Loucy (cell line): ENCODE data around the gene PAQR4.

Experiments
- H2AFZ ChIP-seq: fragments of 200-600 bp; sonication (generic); 2 replicates; pipeline ENCODE4 v1.6.0; 2016; ENCODE audit warnings: antibody characterized with exemption, mild to moderate bottlenecking, low read length, moderate library complexity
- H3F3A ChIP-seq: fragments of 200-600 bp; 2 replicates; pipeline ENCODE4 v1.6.0; 2016; ENCODE audit warnings: antibody characterized with exemption, low read depth, mild to moderate bottlenecking
- H3K27me3 ChIP-seq: fragments of 200-600 bp; sonication (generic); 2 replicates; pipeline ENCODE4 v1.6.1; 2014; ENCODE audit warnings: low read length, mild to moderate bottlenecking; ENCODE audit not compliant: insufficient read depth, poor library complexity, severe bottlenecking
- H3K36me3 ChIP-seq: fragments of 200-600 bp; sonication (generic); 2 replicates; pipeline ENCODE4 v1.6.1; 2016; ENCODE audit warnings: low read length; ENCODE audit not compliant: insufficient read depth
- H3K4me1 ChIP-seq: fragments of 200-600 bp; sonication (generic); 2 replicates; pipeline ENCODE4 v1.5.1; 2014; ENCODE audit warnings: low read length, mild to moderate bottlenecking; ENCODE audit not compliant: insufficient read depth, poor library complexity, severe bottlenecking
- H3K4me2 ChIP-seq: fragments of 200-600 bp; sonication (generic); 2 replicates; pipeline ENCODE4 v1.6.0; 2014; ENCODE audit warnings: antibody characterized with exemption, low read length, low read depth, mild to moderate bottlenecking; ENCODE audit not compliant: poor library complexity, severe bottlenecking
- H3K4me3 ChIP-seq: fragments of 200-600 bp; sonication (generic); 2 replicates; pipeline ENCODE4 v1.5.1; 2014; ENCODE audit warnings: low read length, mild to moderate bottlenecking, mixed read lengths; ENCODE audit not compliant: poor library complexity, severe bottlenecking
- H3K79me2 ChIP-seq: fragments of 200-600 bp; sonication (generic); 2 replicates; pipeline ENCODE4 v1.6.1; 2014; ENCODE audit warnings: low read length; ENCODE audit not compliant: insufficient read depth
- H3K9ac ChIP-seq: fragments of 200-600 bp; sonication (generic); 2 replicates; pipeline ENCODE4 v1.6.0; 2014; ENCODE audit warnings: mild to moderate bottlenecking, low read depth, low read length, moderate library complexity; ENCODE audit not compliant: poor library complexity, severe bottlenecking
- H3K9me2 ChIP-seq: fragments of 200-600 bp; sonication (generic); replicated peaks from 2 replicates; pipeline ENCODE4 v1.6.1; 2016; ENCODE audit warnings: low read depth, low read length, mixed read lengths
- H3K9me3 ChIP-seq: fragments of 200-600 bp; sonication (generic); 2 replicates; pipeline ENCODE4 v1.6.1; 2014; ENCODE audit warnings: mild to moderate bottlenecking, antibody characterized with exemption, low read length, low read depth; ENCODE audit not compliant: insufficient read depth
- H4K20me1 ChIP-seq: fragments of 200-600 bp; sonication (generic); 2 replicates; pipeline ENCODE4 v1.6.0; 2014; ENCODE audit warnings: antibody characterized with exemption, low read length, mild to moderate bottlenecking; ENCODE audit not compliant: insufficient read depth, poor library complexity, severe bottlenecking
- EZH2phosphoT487 ChIP-seq: fragments of 200-600 bp; IDR thresholded peaks from 2 replicates; pipeline ENCODE4 v1.6.1; 2018; ENCODE audit warnings: antibody characterized with exemption, mild to moderate bottlenecking, moderate library complexity, borderline replicate concordance
- TF ChIP-seq, protein P1 (sequence below): fragments of 200-600 bp; sonication (generic); conservative IDR thresholded peaks from 2 replicates; pipeline ENCODE4 v1.5.1; 2014; ENCODE audit warnings: mild to moderate bottlenecking, antibody characterized with exemption, low read length

Gene PAQR4

DNA sequence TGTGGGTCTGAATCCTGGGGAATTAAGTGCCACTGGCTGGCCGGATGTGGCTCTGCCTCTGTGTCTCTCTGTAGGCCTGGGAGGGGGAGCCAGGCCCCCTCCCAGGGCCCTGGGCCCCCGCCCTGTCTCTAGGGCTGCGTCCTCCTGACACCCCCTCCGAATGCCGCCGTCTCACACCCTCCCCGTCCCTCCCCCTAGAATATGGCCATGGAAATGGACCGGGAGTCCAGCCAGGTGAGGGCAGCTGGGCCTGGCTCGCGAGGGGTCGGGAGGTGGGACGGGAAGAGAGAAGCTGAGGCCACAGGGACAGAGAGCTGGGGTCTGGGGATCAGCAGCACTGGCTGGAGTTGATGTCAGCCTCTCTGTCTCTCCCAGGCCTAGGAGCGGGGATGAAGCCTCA, 27.1 kb downstream of the PAQR4 start:
- H3K27me3 ChIP-seq: no peaks in the 10 kb centered on the region

DNA sequence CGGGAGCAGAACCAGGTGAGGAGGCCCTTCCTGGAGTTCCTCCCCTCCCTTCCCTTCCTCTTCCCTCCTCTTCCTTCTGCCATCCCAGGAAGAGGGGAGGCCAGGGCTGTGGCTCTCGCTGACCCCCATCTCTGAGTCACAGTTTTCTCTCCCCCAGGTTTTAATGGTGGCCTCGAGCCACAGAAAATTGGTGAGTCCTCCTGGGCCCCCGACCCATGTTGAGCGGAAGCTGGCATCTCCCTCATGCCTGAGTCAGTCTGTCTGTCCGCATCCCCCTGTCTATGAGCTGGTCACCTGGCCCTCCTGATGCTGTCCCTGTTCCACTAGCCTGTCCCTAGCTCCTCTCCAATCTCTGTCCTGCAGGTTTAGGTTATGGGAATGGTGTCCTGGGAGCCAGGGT, 30.8 kb downstream of the PAQR4 start:
- no peak overlapping the region for H3K4me3 ChIP-seq
- H3K4me2 ChIP-seq: no peak overlapping the region
- TF ChIP-seq, protein P1, sequence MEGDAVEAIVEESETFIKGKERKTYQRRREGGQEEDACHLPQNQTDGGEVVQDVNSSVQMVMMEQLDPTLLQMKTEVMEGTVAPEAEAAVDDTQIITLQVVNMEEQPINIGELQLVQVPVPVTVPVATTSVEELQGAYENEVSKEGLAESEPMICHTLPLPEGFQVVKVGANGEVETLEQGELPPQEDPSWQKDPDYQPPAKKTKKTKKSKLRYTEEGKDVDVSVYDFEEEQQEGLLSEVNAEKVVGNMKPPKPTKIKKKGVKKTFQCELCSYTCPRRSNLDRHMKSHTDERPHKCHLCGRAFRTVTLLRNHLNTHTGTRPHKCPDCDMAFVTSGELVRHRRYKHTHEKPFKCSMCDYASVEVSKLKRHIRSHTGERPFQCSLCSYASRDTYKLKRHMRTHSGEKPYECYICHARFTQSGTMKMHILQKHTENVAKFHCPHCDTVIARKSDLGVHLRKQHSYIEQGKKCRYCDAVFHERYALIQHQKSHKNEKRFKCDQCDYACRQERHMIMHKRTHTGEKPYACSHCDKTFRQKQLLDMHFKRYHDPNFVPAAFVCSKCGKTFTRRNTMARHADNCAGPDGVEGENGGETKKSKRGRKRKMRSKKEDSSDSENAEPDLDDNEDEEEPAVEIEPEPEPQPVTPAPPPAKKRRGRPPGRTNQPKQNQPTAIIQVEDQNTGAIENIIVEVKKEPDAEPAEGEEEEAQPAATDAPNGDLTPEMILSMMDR: no peak
- TF ChIP-seq EZH2phosphoT487: no peak
- H3K9me2 ChIP-seq: no peaks in the 10 kb centered on the region
- no peaks in the 10 kb centered on the region for H3F3A ChIP-seq
- H3K4me1 ChIP-seq: peaks cover 2% of the 10 kb centered on the region
- no peaks in the 10 kb centered on the region for H3K27me3 ChIP-seq
- H3K36me3 ChIP-seq: no peaks in the 10 kb centered on the region
- H2AFZ ChIP-seq: no peak overlapping the region
- H4K20me1 ChIP-seq: no peaks in the 10 kb centered on the region
- no peak overlapping the region for H3K9ac ChIP-seq
- no peaks in the 10 kb centered on the region for H3K79me2 ChIP-seq
- H3K9me3 ChIP-seq: no peaks in the 10 kb centered on the region

More for the DNA sequence above, 27.1 kb downstream of the PAQR4 start:
- H3K4me1 ChIP-seq: no peaks in the 10 kb centered on the region
- H3F3A ChIP-seq: no peaks in the 10 kb centered on the region
- H3K36me3 ChIP-seq: no peaks in the 10 kb centered on the region
- H3K9me3 ChIP-seq: no peaks in the 10 kb centered on the region
- TF ChIP-seq EZH2phosphoT487: no peak
- TF ChIP-seq, protein P1: no peak
- no peaks in the 10 kb centered on the region for H3K9me2 ChIP-seq
- no peak overlapping the region for H3K9ac ChIP-seq
- no peaks in the 10 kb centered on the region for H4K20me1 ChIP-seq
- no peak overlapping the region for H2AFZ ChIP-seq
- no peaks in the 10 kb centered on the region for H3K79me2 ChIP-seq
- H3K4me2 ChIP-seq: no peak overlapping the region
- no peak overlapping the region for H3K4me3 ChIP-seq

DNA sequence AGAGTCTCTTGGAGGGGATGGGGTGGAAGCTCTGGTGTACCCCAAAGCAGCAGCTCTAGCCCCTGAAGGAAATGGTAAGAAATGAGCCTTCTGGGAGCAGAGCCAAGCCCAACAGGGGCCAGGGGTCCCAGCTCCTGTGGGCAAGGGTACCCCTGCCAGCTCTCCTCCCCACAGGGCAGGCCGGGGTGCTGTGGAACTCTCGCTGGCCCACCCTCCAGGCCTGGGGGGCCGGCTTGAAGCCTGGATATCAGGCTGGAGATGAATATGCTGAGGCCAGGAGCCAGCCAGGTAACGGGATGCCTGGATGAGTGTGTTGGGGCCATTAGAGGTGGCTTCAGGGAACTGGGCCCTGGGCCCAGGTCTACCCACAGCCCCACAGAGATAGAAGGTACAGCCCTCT, 31.4 kb downstream of the PAQR4 start:
- Histone ChIP-seq H2AFZ (no peak overlapping the region), H3K4me1 (peaks cover 4% of the 10 kb centered on the region), H3K4me2 (no peak overlapping the region), H4K20me1 (no peaks in the 10 kb centered on the region), H3K4me3 (no peak overlapping the region), H3K9ac (no peak overlapping the region), H3K36me3 (no peaks in the 10 kb centered on the region), H3K79me2 (no peaks in the 10 kb centered on the region), H3F3A (no peaks in the 10 kb centered on the region), H3K27me3 (no peaks in the 10 kb centered on the region), H3K9me3 (no peaks in the 10 kb centered on the region), H3K9me2 (no peaks in the 10 kb centered on the region)
- TF ChIP-seq, protein P1: no peak
- no peak for TF ChIP-seq EZH2phosphoT487
